Myocyte (in vitro differentiated cells): ENCODE results near the gene CSNK1A1. TPM values are rescaled to one million over a fixed set of nuclear protein-coding genes. Genes with fewer than 3 reads are reported as not detected.
"Not testable (repeated sequence)": the region's sequence is repeated elsewhere in the genome, so short reads cannot be mapped to it uniquely, and the experiment has no call there.

ENCODE experiments used
- DNase-seq: peaks from one replicate; pipeline ENCODE4 v3.0.0-alpha.2; 2012; ENCODE audit warnings: low read depth
- polyA plus RNA-seq: library from polyadenylated mRNA; unstranded; fragments of >200 nt; gene quantifications from one replicate; pipeline ENCODE4 v1.2.1, GENCODE V29; 2012; ENCODE audit warnings: missing spikeins
- total RNA-seq: library from RNA; depleted of rRNA; stranded (reverse); fragments of >200 nt; gene quantifications from 2 replicates; pipeline ENCODE4 v1.2.3, GENCODE V29; 2014

Gene CSNK1A1
- 287 and 364 TPM in 2 replicates for total RNA-seq
- 143 TPM for polyA plus RNA-seq

DNA sequence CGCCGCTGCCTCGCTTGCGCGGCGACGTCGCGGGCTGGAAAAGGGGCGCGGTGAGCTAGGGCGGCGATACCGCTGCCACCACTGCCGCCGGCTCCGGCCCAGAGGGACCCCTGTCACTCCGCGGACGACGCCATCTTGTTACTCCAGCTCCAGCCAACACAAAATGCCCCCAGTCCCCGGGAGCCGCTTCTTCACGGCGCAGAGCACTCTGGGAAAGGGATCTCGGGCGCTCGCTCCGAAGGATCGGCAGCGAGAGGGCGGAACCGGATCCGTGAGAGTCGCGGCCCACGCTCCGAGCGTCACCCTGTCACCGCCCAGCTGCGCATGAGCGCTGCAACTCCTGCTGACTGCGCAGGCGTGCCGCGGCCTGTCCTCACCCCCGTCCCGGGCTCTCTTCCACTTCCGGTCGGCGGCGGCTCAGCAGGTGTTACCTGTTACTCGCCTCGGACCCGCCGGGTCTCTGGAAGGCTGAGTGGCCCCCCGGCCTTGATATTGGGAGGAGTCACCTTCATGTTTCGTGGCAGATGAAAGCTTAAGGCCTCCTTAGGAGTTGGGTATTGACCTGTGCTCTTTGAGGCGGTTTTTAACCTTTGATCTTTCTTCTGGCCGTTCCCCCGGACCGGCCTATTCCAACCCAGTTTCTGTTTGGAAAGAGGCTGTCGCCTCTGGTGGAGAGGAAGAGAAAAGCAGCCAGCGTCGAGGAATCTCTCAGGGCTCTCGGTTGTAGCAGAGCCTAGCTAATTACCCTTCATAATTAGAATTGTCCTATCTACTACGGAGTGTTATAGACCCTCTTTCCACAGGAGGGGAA, at the start of gene CSNK1A1:
CSNK1A1 (minus strand) TSS at position 213 of the 811 bp plus-strand sequence. CDS start 475 bp downstream, outside the sequence.
- DNase-seq = peak; percentile 99

DNA sequence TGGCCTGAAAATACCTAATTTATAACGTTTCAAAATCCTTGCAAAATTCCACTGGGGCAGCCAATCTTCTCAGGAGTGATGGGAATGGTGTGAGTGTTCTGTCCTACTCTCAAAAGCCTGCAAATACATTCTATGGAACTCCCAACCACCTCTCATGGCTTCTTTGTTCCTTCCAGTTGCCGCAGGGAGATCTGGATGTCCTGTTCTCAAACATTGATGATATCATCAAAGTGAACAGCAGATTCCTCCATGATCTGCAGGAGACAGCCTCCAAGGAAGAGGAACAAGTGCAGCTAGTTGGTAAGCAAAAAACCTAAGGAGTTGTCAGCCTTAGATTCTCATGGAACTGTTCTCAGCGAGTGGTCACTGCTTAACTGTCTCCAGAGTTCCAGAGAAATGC, 49.7 kb upstream of the CSNK1A1 start:
- DNase-seq = no peak

DNA sequence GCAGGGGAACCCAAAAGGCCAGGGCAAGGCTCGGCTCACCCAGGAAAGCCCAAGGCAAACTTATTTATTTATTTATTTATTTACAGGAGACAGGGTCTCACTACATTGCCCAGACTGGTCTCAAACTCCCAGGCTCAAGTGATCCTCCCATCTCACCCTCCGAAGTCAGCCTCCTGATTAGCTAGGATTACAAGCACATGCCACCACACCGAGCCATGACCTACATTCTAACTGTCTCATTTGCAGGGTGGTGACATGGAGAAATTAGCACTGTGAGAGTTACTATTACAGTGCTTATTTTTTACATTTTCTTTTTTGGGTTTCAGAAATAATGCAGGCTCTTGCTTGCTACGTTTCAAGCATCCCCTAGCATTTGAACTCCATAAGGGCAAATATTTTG, 48.1 kb upstream of the CSNK1A1 start:
- no peak for DNase-seq

DNA sequence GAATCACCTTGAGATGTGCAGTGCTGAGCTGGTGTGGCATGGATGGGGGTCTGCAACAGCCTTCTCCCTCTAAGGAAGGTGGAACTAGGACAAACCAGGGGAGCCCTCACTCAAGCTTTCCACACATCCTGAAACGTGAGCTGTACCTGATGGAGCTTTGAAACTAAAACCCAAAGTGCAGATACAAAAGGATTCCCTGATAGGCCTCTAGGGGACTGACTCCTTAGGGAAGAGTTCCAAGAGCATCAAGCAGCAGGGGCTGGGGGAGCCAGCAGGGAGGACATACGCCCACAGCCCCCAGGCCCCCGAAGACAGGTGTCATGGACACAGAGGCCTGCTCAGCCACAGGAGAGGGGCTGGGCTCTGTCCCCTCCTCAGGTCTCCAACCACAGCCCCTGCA, 47.7 kb upstream of the CSNK1A1 start:
- DNase-seq = no peak

DNA sequence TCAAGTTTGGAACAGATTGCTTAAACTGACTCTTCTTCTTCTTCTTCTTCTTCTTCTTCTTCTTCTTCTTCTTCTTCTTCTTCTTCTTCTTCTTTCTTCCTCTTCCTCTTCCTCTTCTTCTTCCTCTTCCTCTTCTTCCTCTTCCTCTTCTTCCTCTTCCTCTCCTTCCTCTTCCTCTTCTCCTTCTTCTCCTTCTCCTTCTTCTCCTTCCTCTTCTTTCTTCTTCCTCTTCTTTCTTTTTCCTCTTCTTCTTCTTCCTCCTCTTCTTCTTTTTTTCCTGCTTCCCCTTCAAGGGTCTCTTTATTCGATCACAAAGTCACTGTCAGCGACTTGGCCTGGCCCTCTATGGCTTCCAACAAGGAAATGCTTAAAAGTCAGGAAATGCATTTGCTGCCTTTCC, 47.0 kb upstream of the CSNK1A1 start:
- DNase-seq = not testable (repeated sequence)

DNA sequence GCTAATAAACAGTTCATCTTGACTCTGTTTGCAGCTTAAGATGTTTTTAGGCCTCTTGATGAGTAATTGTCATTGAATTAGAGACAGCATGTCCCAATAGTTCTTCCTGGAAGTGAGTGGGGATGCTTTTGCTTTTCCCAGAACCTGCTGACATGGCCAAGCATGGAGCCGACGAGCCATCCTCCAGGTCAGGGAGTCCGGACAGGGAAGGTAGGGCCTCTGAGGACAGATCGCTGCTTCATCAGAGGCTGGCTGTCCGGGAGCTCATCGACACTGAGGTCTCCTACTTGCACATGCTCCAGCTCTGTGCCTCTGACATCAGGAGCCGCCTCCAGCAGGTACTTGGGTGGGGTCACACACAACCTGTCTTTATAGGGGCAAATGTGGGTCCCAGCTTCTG, 46.4 kb upstream of the CSNK1A1 start:
- DNase-seq = no peak

DNA sequence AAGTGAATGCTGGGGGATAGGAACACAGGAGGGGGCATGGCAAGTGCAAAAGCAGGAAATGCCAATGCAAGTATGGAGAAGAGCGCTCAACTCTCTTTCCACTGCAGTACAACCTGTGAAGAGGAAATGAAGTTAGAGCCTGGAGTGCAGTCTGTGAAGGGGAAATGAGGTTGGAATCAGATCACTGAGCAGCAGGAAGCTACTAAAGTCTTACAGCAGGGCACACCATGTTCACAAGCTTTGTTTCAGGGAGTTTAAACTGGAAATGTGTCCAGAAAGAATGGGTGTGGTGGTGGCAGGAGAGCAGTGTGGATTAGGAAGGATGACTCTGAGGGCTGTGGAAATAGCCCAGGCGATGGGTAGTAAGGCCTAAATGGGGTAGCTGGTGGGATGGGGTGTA, 45.5 kb upstream of the CSNK1A1 start:
- DNase-seq = no peak

DNA sequence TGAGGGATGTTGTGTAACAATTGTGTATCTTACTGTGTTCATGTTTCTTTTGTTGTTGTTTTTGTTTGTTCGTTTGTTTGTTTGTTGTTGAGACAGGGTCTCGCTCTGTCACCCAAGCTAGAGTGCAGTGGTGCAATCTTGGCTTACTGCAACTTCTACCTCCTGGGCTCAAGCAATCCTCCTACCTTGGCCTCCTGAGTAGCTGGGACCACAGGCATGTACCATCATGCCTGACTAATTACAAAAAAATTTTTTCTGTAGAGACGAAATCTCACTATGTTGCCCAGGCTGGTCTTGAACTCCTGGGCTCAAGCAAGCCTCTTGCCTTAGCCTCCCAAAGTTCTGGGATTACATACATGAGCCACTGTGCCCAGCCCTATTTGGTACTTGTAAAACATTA, 43.9 kb upstream of the CSNK1A1 start:
- not testable (repeated sequence) for DNase-seq

DNA sequence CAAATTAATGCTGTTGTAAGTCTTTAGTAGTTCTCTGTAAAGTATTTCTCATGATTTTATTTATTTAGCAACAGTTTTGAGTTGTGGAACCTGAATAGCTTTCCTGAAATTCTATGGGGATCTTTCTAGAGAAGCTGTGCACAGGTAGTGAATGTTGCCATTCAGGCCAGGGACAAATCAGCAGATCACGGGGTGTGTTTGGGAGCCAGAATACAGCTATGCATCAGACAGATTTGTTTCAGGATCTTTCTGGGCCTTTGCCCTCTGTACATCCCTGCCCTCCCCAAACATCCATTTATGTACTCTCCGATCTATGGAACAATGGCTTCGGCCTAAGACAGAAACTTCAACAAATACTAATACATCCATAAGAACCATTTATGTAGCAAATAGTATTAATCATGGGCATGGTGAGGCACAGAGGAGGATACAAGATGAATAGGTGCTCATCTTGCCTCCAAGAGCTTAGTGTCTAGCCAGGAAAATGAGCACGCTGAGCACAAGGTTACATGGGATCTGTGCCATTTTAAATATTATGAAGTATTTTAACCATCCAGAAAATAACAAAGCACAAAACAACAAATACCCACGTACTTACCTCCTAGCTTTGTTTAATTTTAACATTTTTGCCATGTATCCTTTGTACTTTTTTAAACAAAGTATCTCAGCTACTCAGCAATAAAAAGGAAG, 43.1 kb upstream of the CSNK1A1 start:
- no peak for DNase-seq

DNA sequence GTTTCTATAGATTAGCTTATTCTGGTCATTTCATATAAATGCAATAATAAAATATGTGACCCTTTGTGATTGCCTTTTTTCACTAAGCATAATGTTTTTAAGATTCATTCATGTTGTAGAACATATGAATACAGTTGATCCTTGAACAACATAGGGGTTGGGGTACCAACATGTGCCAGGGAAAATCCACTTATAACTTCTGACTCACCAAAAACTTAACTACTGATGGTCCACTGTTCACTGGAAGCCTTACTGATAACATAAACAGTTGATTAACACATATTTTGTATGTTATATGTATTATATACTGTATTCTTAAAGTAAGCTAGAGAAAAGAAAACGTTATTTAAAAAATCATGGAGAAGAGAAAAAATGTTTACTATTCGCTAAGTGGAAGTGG, 42.1 kb upstream of the CSNK1A1 start:
- DNase-seq = no peak

DNA sequence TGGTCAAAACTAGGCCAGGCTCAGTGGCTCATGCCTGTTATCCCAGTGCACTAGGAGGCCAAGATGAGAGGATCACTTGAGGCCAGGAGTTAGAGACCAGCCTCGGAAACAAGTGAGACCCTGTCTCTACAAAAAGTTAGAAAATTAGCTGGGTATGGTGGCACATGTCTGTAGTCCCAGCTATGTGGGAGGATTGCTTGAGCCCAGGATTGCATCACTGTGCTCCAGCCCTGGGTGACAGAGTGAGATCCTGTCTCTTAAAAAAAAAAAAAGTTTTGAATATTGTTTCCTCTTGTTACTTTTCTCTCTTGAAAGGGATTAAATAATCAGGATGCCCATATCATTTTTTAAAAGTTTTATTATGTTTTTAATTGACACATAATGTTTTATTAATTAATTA, 37.7 kb upstream of the CSNK1A1 start:
- no peak for DNase-seq

DNA sequence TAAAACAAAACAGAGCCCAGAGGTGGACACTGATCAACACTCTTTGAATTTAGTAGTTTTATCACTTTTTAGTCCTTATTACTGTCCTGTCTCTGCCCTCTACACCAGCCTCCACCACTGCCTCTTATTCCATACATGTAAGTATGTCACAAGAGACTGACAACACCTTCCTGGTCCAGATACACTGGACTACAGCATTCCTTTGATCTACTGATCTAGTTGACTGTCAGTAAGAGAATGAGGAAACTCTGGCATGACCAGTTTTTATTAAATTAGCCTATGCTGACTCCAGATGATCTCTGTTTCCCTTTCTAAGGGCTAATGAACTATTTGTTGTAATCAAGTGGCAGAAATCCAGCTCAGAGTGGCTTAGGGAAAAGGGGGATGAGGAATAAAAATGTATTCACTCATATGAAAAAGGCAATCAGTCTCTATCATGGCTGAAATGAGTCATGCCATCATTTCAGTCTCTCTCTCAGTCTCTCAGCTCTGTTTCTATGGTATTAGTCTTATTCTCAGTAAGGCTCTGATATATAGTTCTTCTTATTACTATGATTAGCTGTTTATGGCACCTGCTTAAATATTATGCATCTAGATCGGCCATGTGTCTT, 35.6 kb upstream of the CSNK1A1 start:
- DNase-seq = no peak

DNA sequence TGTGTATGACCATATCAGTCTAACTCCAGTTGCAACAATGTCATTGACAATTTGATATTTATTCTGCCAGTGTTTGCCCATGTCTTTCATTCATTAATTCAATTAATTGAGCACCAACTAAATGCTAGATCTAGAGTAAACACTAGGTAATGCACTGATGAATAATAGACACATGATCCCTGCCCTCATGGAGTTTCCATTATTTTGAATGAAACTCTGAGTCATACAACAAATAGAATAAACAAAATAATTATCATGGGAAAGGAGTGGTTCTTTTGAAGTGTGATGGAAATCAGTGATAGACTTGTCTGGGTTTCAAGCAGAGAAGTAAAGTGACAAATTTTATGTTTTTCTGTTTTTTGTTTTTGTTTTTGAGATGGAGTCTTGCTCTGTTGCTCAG, 34.7 kb upstream of the CSNK1A1 start:
- no peak for DNase-seq

DNA sequence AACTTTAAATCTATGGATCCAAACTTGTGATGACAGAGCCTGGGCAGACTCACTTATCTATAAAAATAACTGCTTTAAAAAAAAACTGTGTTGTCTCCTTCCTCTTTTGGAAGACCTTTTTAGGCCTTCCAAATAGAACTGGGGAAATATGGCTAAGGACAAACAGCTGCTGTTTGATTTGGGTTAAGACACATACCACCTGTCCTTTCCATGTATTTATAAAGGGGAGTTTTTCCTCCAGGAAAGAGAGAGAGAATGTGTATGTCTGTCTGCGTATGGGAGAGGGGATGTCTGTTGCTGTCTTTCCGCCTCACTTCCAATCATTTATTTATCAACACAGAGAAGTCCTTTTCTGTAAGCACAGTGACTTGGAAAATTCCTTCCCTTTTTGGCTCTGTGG, 32.9 kb upstream of the CSNK1A1 start:
- DNase-seq = peak; percentile 49

DNA sequence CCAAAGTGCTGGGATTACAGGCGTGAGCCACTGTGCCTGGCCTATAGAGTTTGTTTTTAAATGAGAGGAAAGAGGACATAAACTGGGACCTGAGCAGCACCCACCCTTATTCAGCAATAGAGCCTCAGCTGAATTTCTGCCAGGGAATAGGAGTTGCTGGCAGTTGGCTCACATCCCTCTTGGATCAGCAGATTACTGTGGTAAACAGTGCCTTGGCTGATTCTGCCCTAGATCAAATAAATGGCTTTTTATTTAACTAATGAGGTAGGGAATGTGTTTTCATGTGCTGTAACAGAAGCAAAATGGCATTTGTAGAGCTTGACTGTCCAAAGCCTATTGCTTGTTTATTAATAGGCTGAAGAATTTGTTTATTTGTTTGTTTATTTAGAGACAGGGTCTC, 32.2 kb upstream of the CSNK1A1 start:
- peak; percentile 48 for DNase-seq

DNA sequence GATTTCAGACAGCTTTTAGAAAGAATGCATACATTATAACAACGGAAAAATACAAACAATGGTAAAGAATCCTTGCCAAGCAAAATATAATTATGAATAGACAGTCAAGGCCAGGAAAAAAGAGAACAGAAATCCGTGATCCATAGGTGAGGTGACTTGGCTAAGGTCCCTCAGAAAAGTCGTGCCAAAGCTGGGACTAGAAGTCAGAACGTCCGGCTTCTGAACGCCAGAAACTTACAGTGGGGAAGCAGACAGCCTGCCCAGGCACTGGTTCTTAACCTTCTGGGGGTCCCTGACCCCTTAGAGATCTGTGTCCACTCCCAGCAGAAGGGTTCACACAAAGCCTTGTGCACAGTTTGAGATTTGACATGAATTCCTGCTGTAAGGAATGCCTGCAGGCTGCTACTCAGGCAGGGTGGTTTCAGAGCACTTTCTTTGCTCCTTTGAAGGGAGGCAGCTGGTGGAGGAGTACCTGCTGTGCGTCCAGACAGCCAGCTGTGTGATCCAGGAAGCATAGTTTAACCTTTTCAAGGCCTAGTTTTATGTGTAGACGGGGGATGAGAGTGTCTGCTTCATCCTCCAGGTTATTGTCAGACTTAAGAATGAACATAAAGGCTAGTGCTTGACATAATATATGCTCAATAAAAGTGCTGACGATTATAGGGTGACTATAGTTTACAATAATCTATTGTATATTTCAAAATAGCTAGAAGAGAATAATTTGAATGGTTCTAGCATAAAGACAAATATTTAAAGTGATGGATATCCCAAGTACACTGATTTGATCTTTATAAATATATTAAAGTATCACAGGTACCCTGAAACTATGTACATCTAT, 30.9 kb upstream of the CSNK1A1 start:
- DNase-seq = no peak

DNA sequence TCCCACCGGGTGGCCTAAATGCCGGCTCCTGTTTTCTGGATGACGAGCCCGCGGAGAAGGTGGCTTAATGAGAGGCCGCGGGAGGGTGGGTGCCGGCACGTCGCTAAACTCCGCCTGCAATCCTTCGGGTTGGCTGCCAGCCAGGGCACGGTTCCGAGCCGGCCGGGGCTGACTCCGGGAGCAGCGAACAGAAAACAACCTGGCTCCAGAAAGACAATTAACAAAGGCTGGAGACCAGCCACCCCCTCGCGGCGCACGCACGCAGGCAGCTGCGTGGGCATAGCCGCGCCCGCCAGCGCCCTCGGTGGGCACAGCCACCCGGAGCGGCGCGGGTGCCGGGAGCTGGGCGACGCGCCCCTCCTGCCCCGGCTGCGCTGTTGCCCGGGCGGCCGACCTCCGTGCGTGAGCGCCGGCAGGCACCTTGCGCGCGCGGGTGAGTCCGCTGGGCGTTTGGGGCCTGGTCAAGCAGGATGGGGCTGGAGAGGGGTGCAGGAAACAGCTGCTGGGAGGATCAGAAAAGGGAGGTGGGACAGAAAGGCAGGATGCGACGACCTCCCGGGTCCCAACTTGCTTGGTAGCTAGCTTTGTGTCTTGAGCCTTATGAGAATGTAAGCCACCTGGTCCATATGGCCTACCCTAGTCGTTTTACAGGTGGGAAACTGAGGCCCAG, 30.1 kb upstream of the CSNK1A1 start, which contains the start of gene ARHGEF37:
ARHGEF37 (plus strand) TSS at position 307 of the 670 bp plus-strand sequence. CDS start 16,272 bp downstream, outside the sequence.
- peak; percentile 75 for DNase-seq

DNA sequence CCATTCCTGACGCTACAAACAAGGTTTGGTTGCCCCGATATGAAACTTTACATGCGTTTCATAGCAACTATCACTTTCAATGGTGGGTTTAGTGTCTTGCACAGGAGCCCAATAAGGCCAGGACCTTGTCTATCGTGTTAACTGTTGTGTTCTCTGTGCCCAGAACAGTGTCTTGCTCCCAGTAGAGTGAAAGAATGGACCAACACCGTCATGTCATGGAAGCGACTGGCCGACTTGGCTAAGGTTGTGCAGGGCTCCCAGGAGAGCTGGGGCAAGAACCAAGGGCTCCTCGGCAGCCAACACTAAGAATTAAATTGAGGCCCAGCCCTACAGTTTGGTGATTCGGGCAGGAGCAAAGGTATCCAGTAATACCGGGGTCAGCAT, 29.6 kb upstream of the CSNK1A1 start:
- no peak for DNase-seq

DNA sequence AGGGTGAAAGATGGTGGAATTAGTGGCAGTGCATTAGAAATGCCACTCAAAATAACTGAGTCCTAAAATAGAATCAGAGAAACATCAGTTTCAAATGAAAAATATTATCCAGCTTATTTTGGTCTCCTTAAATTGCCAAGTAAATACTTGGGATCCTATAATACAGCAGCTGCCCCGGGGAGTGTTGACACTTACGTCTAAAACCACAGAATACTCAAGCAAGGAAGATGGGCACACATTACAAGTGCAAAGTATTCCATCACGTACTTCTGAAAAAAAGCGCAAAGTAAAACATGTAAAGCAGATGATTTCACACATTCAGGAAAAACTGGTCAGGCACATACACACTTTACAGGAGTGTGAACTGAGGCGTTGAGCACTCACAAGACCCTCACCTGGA, 27.7 kb upstream of the CSNK1A1 start:
- peak; percentile 35 for DNase-seq

DNA sequence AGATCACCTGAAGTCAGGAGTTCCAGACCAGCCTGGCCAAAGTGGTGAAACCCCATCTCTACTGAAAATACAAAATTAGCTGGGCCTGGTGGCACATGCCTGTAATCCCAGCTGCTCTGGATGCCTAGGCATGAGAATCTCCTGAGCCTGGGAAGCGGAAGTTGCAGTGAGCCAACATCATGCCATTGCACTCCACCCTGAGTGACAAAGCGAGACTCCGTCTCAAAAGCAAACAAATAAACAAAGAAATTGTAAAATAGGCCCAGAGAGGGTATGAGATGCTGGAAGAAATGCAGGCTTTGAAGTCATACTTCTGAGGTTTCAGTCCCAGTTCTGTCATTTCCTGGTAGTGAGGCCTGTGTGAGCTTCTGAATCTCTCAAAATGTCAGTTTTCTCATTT, 24.8 kb upstream of the CSNK1A1 start:
- DNase-seq = no peak

DNA sequence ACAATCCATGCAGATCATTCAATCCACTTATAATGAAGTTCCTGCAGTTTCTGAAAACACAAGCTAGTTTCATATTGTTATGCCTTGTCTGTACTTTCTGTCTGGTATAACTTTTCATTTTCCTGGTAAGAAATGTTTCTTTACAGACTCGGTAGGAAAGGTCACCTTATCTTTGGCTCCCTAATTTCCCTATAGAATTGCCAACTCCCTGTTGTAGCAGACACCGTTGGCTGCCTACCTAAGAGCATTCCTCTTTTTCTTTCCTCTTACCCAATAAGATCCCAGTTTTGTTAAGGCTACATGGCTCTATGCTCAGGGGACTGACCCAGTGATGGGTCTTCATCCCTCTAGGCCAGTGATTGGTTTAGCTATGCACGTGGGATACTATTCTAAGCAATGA, 23.9 kb upstream of the CSNK1A1 start:
- no peak for DNase-seq
